ENCODE results near the gene TIMM22. TPM values are rescaled to one million over a fixed set of nuclear protein-coding genes. Genes with fewer than 3 reads are reported as not detected.
A peak's percentile ranks its signal among the peaks of the same experiment; 100 is the strongest.

The TIMM22 gene
- total RNA-seq, 1 experiment from 2014 or later, result 17.7 TPM

- no peaks in the 10 kb centered on the region for H3K36me3 ChIP-seq (ENCODE audit: low read depth, low read length)
- intact Hi-C loops (cut with micrococcal nuclease), result loop anchor here (1.0 kb wide), 2 partner anchors 102 to 186 kb away; no protein-coding TSS in a partner anchor
- H3K27ac ChIP-seq (ENCODE audit: low read length), result no peak overlapping the region
- H4K20me1 ChIP-seq (ENCODE audit: low read length), result no peaks in the 10 kb centered on the region
- no peaks in the 10 kb centered on the region for H3K9me3 ChIP-seq (ENCODE audit: low read length)
- ChIA-PET POLR2A (ENCODE audit: unreplicated experiment) (no interaction called here), CTCF (interaction anchor here (0.7 to 1.6 kb wide), 5 partner anchors 15 to 186 kb away, joined by 3 to 20 read pairs (median 12); partner anchors contain the start of gene TIMM22)
- TF ChIP-seq EZH2phosphoT487 (IDR thresholded peaks at IDR 0.05; ENCODE audit: borderline replicate concordance, low read length) (no peak), EZH2 (IDR thresholded peaks at IDR 0.05; ENCODE audit: low read length, unreplicated experiment) (no peak), CTCF (conservative IDR thresholded peaks at IDR 0.05; ENCODE audit: low read depth, low read length) (no peak)
- H3K4me3 ChIP-seq (ENCODE audit: low read length), result peak overlapping the region; percentile 44; the same call in 1 of the 2 replicates
- H3K9me2 ChIP-seq (replicated peaks; ENCODE audit: low read length), result no peaks in the 10 kb centered on the region
- H3K27me3 ChIP-seq (ENCODE audit: low read length), result no peaks in the 10 kb centered on the region
- ATAC-seq (no peak), DNase-seq (no peak)
- H2AFZ ChIP-seq (ENCODE audit: low read length), result peak overlapping the region; percentile 89
- no peaks in the 10 kb centered on the region for H3F3A ChIP-seq (ENCODE audit: low read length, unreplicated experiment)
- no peak overlapping the region for H3K9ac ChIP-seq (ENCODE audit: low read length)
- H3K4me1 ChIP-seq (ENCODE audit: insufficient read depth, low read length), result peaks cover 11% of the 10 kb centered on the region; the same call in 1 of the 2 replicates
- peak overlapping the region; percentile 77 for H3K4me2 ChIP-seq (ENCODE audit: low read length)
- no TSS peak for BruUV-seq (replicated peaks)
- peaks cover 25% of the 10 kb centered on the region for H3K79me2 ChIP-seq (ENCODE audit: low read length)
Observed at GRCh38 chr17:981292-981658, 15.7 kb upstream of the TIMM22 start.

- ATAC-seq (no peak), DNase-seq (no peak)
- H4K20me1 ChIP-seq (ENCODE audit: low read length), result no peaks in the 10 kb centered on the region
- ChIA-PET POLR2A (ENCODE audit: unreplicated experiment) (no interaction called here), CTCF (no interaction called here)
- no peak overlapping the region for H3K9ac ChIP-seq (ENCODE audit: low read length)
- no peaks in the 10 kb centered on the region for H3F3A ChIP-seq (ENCODE audit: low read length, unreplicated experiment)
- BruUV-seq (replicated peaks), result no TSS peak
- H3K27me3 ChIP-seq (ENCODE audit: low read length), result no peaks in the 10 kb centered on the region
- intact Hi-C loops (cut with micrococcal nuclease), result no loop called here
- H3K27ac ChIP-seq (ENCODE audit: low read length), result no peak overlapping the region
- no peaks in the 10 kb centered on the region for H3K9me3 ChIP-seq (ENCODE audit: low read length)
- TF ChIP-seq EZH2phosphoT487 (IDR thresholded peaks at IDR 0.05; ENCODE audit: borderline replicate concordance, low read length) (no peak), CTCF (conservative IDR thresholded peaks at IDR 0.05; ENCODE audit: low read depth, low read length) (no peak), EZH2 (IDR thresholded peaks at IDR 0.05; ENCODE audit: low read length, unreplicated experiment) (no peak)
- H3K36me3 ChIP-seq (ENCODE audit: low read depth, low read length), result no peaks in the 10 kb centered on the region
- H3K4me1 ChIP-seq (ENCODE audit: insufficient read depth, low read length), result no peaks in the 10 kb centered on the region
- no peak overlapping the region for H2AFZ ChIP-seq (ENCODE audit: low read length)
- H3K79me2 ChIP-seq (ENCODE audit: low read length), result no peaks in the 10 kb centered on the region
- H3K4me2 ChIP-seq (ENCODE audit: low read length), result no peak overlapping the region
- H3K9me2 ChIP-seq (replicated peaks; ENCODE audit: low read length), result no peaks in the 10 kb centered on the region
- no peak overlapping the region for H3K4me3 ChIP-seq (ENCODE audit: low read length)
Observed at GRCh38 chr17:983921-984320, 13.0 kb upstream of the TIMM22 start.

GRCh38 chr17:986322-986929 is 10.5 kb upstream of the TIMM22 start:
- DNase-seq (no peak), ATAC-seq (no peak)
- Histone ChIP-seq H3K36me3 (ENCODE audit: low read depth, low read length) (no peaks in the 10 kb centered on the region), H3F3A (ENCODE audit: low read length, unreplicated experiment) (no peaks in the 10 kb centered on the region), H3K79me2 (ENCODE audit: low read length) (no peaks in the 10 kb centered on the region), H3K4me3 (ENCODE audit: low read length) (no peak overlapping the region), H3K27ac (ENCODE audit: low read length) (no peak overlapping the region), H3K27me3 (ENCODE audit: low read length) (no peaks in the 10 kb centered on the region), H3K4me1 (ENCODE audit: insufficient read depth, low read length) (no peaks in the 10 kb centered on the region), H4K20me1 (ENCODE audit: low read length) (no peaks in the 10 kb centered on the region), H3K4me2 (ENCODE audit: low read length) (no peak overlapping the region), H2AFZ (ENCODE audit: low read length) (no peak overlapping the region), H3K9me3 (ENCODE audit: low read length) (no peaks in the 10 kb centered on the region), H3K9me2 (replicated peaks; ENCODE audit: low read length) (no peaks in the 10 kb centered on the region), H3K9ac (ENCODE audit: low read length) (no peak overlapping the region)
- ChIA-PET CTCF (no interaction called here), POLR2A (ENCODE audit: unreplicated experiment) (no interaction called here)
- intact Hi-C loops (cut with micrococcal nuclease), result no loop called here
- BruUV-seq (replicated peaks), result no TSS peak
- TF ChIP-seq EZH2 (IDR thresholded peaks at IDR 0.05; ENCODE audit: low read length, unreplicated experiment) (no peak), CTCF (conservative IDR thresholded peaks at IDR 0.05; ENCODE audit: low read depth, low read length) (no peak), EZH2phosphoT487 (IDR thresholded peaks at IDR 0.05; ENCODE audit: borderline replicate concordance, low read length) (no peak)
